ENCODE results near the gene SSTR5.

Gene SSTR5

GRCh38 chr16:1054660-1055556 lies 17.6 kb upstream of the SSTR5 start:
- DNase-seq (ENCODE audit: low read depth): no peak

DNA sequence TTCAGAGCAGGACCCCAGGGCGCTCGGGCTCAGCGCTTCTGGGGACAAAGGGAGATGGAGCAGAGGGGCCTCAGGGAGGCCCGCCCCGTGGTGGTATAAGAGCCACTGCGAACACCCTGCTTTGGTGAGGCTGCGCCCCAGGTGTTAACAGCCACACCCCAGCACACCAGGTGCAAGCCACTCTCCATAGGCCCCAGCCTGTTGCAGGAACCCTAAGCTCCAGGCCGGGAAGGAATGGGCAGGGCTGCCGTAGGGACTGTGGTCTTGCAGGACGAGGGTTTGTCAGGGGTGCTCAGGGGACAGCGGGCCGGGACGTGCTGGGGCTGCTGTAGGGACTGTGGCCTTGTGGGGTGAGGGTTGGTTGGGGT lies 17.0 kb upstream of the SSTR5 start:
- no peak for DNase-seq (ENCODE audit: low read depth)

- DNase-seq (ENCODE audit: low read depth): no peak
Observed at GRCh38 chr16:1056196-1056595, 16.4 kb upstream of the SSTR5 start.

DNA sequence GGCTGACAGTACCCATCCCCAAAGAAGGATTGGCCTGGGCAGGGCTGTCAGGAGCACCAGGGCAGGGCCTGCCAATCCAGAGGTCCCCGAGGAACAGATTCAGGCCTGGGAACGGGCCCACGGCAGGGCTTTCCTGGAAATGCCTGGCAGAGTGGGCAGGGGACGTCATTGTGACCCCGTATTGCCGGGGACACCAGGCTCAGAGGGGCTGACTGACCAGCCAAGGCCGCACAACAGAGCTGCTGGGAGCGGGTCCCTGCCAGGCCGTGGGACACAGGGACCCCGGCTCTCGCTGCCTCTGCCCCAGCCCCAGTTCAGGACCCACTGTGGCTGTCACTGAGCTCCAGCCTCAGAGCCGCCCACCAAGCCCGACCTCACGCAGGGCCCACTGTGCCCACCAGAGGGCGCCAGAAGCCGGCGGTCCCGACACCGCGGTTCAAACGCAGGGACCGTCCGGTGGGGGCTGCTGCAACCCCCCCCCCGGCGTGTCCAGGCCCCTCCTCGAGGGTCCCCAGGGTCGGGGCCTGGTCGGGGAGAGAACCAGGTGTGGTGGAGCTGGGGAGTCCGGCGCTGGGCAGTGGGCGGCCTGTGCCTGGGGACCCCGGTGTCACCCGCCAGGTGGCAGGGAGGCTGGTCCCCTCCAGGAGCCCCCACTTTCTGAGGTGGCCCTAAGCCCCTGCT lies 15.2 kb upstream of the SSTR5 start:
- peak; percentile 40 for DNase-seq (ENCODE audit: low read depth)

- DNase-seq (ENCODE audit: low read depth): no peak
Observed at GRCh38 chr16:1058216-1058615, 14.3 kb upstream of the SSTR5 start.

DNA sequence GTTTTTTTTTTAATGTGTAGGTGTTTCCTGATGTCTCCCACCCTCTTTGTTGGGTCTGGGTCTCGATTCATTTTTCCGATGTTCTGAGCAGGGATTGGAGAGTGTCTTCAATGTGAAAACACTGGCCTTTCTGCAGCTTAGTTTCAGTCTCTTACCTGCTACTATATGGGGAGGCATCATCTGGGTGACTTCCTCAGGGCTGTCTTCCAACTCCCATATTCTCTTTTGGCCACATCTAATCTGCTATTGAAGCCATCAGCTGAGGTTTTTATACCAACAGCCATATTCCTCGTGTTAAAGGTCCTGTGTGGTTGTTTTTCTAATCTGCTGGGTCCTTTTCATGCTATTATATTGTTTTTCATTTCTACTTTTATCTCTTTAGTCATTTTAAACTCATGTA lies 13.2 kb upstream of the SSTR5 start:
- DNase-seq (ENCODE audit: low read depth): no peak

GRCh38 chr16:1060416-1061340 lies 11.9 kb upstream of the SSTR5 start:
- DNase-seq (ENCODE audit: low read depth): no peak

- DNase-seq (ENCODE audit: low read depth): no peak
Observed at GRCh38 chr16:1061769-1062505, 10.6 kb upstream of the SSTR5 start.

DNA sequence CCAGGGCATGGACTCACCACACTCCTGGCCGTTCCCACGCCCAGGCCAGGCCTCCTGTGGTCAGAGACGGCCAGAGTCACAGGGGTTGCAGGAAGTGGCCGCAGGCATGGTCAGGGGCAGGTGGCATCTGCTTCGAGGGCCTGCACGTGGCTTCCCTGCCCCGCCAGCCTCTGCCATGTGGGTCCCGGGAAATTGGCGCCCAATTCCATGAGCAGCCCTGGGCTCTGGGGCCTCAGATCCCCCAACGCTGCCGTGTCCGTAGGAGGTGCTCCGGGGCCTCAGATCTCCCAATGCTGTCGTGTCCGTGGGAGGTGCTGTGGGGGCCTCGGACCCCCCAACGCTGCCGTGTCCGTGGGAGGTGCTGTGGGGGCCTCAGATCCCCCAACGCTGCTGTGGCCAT lies 9.7 kb upstream of the SSTR5 start:
- DNase-seq (ENCODE audit: low read depth): no peak

GRCh38 chr16:1063728-1064127 lies 8.8 kb upstream of the SSTR5 start:
- DNase-seq (ENCODE audit: low read depth): no peak

DNA sequence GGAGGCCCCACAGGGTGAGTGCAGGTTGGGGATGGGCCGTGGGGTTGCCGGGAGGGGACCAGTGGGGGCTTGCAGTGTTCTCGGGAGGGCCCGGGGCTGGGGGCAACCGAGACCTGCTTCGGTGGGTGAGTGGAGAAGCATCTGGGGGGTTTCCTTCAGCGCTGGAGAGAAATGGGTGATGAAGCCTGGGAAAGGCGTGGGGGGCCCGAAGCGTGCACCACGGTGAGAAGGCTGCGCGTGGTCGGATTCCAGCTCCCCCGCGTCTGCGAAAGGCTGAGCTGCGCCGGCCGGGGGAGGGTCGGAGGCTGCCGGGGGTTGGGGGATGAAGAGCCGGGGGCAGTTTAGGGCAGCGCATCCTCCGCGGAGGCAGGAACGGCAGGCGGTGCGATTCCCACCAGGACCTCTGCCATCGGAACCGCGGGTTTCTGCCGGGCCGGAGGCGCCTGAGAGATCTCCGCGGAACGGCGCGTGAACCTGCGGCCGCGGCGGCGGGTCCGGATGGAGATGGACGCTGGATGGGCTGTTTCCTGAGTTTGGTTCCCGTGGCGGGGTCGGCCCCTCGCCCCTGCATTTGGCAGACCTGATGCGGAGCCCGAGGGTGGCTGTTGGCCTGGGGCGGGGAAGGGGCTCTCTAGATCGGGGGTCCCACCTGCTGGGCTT lies 6.9 kb upstream of the SSTR5 start:
- no peak for DNase-seq (ENCODE audit: low read depth)

GRCh38 chr16:1066584-1067172 lies 5.9 kb upstream of the SSTR5 start:
- no peak for DNase-seq (ENCODE audit: low read depth)

DNA sequence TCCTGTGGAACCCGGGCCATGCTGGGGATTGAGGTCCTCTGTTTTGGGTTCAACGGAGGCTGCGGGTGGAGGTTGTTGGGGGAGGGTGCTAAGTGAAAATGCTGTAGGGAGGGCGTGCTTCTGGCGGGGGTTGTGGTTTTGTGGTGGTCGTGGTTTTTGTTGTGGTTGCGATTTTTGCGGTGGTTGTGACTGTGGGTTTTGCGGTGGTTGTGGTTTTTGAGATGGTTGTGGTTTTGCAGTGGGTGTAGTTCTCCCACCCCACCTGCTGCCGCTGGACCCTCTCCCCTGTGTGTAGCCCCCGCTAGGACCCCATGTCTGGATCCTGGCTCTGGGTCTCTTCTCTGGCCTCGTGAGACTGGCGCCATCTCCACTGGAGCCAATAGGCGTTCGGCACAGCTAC lies 4.9 kb upstream of the SSTR5 start:
- no peak for DNase-seq (ENCODE audit: low read depth)

DNA sequence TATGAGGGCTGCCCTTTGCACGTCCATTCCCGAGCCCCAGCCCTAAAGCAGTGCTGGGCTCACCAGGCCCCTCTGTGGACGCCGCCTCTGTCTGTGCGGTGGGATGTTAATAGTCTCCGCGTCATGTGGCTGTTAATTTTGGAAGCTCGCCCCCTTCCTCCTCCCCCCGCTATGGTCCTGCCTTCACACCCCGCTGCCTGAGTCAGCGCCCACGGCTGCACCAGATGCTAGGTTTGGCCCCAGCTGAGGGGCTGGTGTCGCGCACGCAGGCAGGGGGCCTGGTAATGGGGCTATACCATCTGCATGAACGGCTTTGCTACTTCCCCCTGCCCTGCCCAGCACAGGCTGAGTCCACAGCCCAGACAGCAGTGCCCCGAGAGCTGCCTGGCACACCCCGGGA lies 4.1 kb upstream of the SSTR5 start:
- DNase-seq (ENCODE audit: low read depth): no peak

DNA sequence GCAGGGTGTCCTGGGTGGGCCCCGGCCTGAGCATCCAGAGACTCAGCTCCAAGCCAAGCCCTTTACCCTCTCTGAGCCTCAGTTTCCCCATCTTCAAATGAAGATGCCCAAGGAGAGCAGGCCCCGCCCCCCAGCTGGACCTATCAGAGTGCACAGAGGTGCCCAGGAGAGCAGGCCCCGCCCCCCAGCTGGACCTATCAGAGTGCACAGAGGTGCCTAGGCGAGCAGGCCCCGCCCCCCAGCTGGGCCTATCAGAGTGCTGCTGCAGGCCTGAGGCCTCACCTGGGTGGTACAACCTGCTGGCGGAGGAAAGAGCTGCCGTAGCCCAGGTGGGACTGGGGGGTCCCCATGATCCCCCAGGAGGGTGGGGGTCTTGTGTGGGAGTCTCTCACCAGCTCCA lies 3.4 kb upstream of the SSTR5 start:
- DNase-seq (ENCODE audit: low read depth): no peak

- no peak for DNase-seq (ENCODE audit: low read depth)
Observed at GRCh38 chr16:1070084-1070863, 2.3 kb upstream of the SSTR5 start.

DNA sequence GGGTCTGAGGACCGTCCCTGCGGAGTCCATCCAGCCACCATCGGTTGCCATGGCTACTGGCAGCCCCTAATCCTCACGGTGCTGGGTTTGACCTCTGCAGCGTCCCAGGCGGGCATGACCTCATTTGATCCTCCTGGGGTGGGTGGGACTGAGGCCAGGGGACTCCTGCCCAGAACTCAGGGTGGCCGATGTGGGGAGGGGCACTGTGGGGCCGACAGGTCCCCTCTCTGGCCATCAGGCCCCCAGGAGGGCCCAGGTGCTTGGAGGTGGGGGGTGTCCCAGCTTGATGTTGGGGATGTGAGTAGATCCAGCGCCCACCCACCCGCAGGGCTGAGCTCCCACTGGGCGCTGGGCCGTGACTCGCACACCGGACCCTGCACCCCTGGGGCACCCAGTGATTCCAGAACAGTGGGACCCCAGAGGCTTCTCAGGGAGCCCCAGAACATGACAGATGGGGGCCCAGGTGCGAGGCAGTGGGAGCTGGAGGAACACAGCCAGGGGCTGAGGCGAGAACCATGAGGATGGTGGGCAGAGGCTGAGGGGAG lies 1.6 kb upstream of the SSTR5 start:
- DNase-seq (ENCODE audit: low read depth): no peak

GRCh38 chr16:1071561-1072225 lies 854 bp upstream of the SSTR5 start:
- no peak for DNase-seq (ENCODE audit: low read depth)

DNA sequence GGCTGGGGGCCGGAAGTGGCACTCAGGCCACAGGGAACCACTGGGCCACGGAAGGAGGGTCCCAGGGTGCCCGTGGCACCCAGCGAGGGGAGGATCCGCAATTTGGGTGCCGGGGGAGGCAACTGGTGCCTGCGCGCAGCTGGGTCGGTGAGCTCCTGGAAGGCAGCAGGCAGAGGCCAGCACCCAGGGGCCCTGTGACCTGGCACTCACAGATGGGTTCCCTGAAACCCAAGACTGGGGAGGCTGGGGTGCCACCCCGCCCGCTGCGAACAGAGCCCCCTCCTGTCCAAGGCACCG lies 663 bp downstream of the SSTR5 start:
- no peak for DNase-seq (ENCODE audit: low read depth)

Data from T follicular helper cell (primary cell).